HG03095 (cell line): ENCODE data around the gene CAPN7.
"Not testable (repeated sequence)": the region's sequence is repeated elsewhere in the genome, so short reads cannot be mapped to it uniquely, and the experiment has no call there.

Source experiments
- ATAC-seq: cut with Tn5 transposase; IDR thresholded peaks from one replicate; pipeline ENCODE4 v1.9.1; 2021; ENCODE audit warnings: moderate library complexity; ENCODE audit not compliant: unreplicated experiment

Gene CAPN7

DNA sequence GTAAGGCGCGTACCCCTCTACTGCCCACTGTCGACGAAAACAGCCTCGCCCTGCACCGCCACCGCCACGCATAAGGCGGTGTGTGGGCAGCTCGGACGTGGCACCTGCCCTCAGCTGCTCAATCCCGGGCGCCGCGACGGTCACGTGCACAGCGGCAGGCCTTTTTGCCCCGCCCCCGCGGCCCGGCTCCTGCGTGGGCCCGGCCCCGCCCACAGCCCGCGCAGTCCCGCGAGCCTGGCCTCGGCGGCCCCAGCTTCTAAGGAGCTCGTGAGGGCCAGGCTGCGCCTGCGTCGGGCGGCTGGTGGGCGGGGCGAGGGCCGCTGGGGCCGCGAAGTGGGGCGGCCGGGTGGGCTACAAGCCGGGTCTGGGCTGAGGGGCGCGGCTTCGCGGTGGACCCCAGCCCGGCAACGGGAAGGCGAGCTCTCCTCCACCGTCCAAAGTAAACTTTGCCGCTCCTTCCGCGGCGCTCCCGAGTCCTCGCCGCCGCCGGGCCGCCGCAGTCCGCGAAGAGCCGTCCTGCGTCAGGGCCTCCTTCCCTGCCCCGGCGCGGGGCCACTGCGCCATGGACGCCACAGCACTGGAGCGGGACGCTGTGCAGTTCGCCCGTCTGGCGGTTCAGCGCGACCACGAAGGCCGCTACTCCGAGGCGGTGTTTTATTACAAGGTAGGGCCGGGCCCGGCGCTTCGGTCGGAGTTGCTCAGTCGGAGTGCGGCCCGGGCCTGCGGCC, at the start of gene CAPN7:
Gene CAPN7 (plus strand): TSS at position 313 of the 728 bp plus-strand sequence. CDS start 250 bp downstream, at position 563.
- peak; percentile 84 for ATAC-seq

DNA sequence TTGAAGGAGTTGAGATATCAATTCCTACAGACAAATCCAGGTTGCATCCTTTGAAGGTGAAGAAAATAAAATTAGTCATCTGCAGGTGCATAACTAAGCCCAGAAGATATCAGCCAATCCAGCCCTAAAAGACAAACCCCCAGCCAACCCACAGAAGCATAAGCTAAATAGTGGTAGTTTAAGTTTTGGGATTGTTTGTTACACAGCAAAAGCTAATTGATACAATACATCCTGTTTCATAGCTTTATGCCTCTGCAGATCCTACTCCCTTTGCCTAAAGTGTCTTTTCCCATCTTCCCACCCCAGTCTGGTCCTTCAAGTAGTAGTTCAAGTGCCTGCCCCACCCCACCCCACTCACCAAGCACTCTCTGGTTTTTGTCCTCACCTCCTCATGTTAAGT, 48.6 kb upstream of the CAPN7 start:
- no peak for ATAC-seq

DNA sequence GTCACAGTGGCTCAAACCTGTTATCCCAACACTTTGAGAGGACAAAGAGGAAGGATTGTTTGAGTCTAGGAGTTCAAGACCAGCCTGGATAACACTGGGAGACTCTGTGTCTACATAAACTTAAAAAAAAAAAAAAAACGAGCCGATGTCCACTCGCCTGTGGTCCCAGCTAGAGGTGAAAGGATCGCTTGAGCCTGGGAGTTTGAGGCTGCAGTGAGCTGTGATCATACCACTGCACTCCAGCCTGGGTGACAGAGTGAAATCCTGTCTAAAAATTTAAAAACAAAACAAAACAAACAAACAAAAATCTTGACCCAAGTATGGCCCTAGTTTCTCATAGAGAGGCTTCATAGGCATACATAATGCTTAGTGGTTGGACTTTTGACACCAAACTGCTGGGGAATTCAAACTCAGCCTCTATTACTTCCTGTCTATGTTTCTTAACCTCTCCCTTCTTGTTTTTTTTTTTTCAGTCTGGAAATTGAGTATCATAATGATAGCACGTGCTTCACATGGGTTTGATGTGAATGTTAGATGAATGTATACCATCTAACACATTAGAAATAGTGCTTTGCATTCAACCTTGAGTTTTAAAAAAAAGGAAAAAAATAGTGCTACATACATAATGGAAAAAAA, 46.4 kb upstream of the CAPN7 start:
- ATAC-seq: no peak

DNA sequence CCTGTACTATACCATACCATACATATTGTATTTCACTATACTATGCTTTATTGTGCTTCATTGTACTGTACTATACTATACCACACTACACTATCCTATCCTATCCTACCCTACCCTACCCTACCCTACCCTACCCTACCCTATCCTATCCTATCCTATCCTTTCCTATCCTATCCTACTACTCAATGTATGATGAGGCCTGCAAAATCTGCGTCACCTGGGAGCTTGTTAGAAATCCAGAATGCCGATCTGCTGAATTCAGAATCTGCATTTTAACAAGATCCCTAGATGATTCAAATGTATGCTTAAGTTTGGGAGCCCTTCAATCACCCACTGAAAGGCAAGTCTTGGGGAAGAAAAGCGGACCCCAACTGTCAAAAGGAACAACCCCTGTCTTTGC, 45.4 kb upstream of the CAPN7 start:
- ATAC-seq: no peak

DNA sequence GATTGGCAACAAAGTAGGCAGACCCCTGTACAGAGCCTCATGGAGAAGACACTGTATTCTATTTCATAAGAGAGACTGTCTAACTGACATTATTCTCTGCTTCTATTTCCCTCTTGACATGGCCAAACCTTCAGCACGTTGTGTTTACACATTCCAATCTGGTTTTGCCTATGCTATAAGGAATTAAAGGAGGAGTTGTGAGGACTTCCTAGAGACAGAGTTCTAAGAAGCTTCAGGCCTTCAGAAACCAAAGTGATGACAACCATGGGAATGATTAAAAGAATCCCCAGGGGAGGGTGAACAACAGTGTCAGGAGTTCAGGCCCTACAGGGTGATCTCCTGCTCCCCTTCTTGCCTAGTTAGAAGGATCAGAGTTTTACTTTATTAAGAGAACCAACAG, 44.9 kb upstream of the CAPN7 start:
- no peak for ATAC-seq

DNA sequence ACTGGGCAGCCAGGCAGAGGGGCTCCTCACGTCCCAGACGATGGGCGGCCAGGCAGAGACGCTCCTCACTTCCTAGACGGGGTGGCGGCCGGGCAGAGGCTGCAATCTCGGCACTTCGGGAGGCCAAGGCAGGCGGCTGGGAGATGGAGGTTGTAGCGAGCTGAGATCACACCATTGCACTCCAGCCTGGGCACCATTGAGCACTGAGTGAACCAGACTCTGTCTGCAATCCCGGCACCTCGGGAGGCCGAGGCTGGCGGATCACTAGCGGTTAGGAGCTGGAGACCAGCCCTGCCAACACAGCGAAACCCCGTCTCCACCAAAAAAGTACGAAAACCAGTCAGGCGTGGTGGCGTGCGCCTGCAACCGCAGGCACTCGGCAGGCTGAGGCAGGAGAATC, 42.4 kb upstream of the CAPN7 start:
- not testable (repeated sequence) for ATAC-seq

DNA sequence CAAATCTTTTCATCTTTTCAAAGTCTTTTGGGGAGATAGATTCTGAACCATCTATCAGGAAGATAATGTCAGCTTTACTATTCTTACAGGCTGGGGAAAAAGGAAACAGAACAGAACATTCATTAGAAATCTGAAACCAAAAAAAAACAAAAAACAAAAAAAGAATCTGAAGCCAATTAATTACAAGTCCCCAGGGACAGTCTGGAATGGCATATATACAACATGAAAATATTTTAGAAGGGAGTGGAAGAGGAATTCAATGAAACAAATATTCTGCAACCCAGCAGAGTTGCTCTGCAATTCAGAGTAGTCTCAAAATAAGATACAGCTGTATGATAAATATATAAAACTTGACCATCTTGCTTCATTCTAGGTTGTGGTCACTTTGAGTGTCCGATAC, 41.7 kb upstream of the CAPN7 start:
- no peak for ATAC-seq

DNA sequence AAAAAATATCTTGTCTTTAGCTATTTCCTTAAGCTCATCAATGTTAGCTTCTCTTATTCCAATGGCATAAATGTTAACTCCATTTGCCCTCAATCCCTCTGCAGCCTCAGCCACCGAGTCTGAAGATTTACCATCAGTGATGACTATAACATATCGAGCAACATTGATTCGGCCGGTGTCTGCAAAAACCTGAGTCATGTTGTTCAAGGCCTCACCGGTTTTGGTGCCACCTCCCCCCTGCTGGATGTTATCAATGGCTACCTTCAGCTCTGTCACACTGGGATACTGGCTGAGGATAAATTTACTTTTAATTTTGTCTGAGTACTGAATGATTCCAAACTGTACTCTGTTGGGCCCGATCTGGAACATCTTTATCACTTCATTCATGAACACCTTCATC, 41.0 kb upstream of the CAPN7 start:
- ATAC-seq: no peak

DNA sequence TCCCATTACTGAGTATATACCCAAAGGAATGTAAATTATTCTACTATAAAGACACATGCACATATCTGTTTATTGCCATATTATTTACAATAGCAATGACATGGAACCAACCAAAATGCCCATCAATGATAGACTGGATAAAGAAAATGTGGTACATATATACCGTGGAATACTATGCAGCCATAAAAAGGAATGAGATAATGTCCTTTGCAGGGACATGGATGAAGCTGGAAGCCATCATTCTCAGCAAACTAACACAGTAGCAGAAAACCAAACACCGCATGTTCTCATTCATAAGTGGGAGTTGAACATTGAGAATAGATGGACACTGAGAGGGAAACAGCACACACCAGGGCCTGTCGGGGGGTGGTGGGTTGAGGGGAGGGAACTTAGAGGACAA, 39.7 kb upstream of the CAPN7 start:
- ATAC-seq: not testable (repeated sequence)

DNA sequence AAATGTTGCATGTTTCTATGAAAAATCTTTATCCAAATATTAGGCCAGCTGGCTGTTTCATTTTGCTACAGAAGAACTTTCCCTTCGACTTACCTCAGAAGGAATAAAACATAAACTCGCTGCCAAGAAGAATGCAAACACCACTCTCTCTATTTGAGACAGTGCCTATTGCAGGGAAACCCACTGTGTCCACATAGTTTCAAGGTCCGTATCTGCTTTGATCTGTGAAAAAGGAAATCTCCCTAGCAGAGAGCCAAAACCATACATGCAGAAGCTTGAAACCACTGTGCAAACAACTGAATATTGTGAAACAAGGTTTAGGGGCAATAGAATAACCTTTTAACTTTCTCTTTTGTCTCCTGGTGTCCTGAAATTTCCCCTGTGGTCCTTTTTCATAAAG, 35.0 kb upstream of the CAPN7 start:
- no peak for ATAC-seq

DNA sequence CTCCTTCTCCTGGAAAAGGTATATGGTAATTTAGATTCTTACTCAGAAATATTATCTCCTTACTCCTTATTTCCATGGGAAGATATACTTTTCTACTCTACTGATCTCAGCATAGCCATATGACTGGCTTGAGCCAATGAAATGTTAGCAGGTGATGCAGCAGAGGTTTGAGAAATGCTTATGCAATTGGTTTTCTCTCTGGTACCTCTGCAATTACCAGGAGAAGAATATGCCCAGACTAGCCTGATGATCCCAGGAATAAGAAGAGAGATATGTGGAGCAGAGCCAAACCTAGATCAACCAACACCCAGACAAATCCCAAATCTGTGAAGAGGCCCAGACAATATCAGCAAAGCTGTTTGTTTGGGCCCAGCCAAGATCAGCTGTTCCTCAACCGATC, 33.2 kb upstream of the CAPN7 start:
- ATAC-seq: no peak

DNA sequence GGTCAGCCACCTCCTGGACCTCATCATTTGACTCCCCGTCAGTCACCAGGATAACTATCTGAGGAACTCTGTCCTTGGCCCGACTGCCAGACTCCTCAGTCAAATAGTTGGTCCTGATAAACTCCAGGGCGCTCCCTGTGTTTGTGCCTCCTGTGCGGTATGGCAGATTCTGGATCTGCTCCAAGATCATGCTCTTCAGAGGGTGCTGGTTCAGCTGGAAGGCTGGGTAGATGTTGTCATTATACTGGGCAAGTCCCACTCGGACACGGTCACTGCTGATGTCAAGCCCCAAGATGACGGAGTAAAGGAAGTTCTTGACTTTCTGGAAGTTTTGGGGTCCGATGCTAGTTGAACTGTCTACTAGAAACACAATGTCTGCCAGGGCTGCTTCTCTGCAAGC, 31.1 kb upstream of the CAPN7 start:
- ATAC-seq: no peak

DNA sequence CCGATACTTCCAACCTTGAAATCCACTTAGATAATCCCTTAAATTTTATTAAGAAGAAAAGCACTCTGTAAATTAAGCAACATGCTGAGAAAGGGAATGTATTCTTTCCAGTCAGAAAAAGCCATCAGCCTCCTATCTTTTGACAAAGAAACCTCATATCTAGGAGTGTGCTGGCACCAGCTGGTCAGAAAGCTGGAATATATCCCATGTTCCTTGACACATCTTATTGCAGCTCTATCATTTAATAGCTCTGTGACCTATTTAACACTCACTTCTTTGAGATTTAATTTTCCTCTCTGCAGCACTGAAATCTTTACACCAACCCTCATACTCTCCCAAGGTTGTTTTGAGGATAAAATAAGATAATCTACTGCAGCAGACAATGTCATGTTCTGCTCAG, 30.4 kb upstream of the CAPN7 start:
- no peak for ATAC-seq

DNA sequence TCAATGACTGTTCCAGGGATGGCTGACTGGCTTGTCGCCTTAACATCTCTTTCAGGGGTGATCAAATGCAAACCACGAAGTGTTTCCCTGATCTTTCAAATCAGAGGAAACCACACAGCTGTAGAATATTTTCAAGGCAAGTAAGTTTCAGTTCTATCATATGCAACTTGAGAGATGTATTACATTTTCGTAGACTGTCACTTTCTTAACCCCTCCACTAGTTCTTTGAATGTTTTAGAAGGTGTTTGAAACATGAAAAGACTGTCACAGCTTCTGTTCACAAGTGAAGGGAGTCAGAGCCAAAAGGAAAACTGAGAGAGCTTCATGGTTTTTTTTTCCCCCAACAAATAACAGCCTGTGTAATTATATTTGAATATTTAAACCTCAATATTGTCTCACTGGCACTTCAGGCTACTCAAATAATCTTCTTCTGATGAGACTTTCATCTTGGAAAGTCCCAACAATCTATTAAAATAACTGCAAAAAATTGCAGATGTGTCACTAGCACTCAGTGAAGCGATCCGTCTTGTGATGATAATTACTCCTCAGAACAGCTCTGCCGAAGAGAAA, 25.9 kb upstream of the CAPN7 start:
- ATAC-seq: peak; percentile 72

DNA sequence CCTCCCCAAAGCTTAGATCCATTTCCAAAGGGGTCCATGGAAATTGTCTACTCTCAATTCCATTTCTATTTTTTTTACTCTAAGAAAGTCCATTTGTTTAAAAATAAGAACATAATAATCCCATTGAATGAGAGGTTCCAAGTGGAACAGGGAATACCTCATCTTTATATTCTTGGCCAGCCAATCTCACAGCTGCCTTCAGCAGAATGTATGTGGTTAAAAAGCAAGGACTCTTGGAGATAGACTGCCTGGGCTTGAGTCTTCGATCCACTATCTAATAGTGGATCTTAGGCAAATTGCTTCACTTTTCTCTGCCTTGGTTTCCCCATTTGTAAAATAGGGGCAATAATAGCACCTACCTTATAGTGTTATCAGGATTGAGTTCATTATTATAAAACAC, 24.5 kb upstream of the CAPN7 start:
- no peak for ATAC-seq

DNA sequence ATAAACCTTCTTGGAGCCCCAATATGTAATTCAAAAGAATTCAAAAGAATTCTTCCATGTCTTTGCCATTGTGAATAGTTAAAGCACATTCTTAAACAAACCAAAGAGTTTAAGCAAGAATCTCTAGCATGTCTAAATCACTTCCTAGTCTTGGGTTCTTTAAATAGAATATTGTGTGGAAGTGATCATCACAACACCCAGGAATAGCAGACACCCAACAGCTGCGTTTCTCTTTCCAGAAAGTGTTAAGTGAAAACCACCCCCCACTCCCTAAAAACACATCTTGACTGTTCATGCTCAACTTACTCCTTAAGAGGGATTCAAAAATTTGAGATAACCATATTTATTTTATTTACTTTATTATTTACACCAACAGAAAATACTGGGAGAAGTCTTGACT, 24.1 kb upstream of the CAPN7 start:
- ATAC-seq: no peak

DNA sequence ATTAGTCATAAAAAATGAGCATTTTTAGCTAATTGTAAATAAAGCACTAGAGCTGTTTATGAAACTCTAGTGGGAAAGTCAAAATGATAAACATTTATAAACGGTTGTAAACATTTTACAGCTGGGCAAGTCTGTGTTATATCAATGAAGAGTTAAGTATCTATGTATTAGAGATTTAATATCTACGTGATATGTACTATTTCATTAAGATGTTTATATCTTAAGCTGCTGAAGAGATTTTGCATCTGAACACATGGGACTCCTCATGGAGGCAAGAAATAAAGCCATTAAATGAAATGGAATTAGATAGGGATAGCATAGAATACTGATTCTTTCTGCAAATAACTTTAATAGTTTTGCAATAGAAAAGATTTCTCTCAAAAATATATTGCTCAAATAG, 23.0 kb upstream of the CAPN7 start:
- ATAC-seq: no peak

DNA sequence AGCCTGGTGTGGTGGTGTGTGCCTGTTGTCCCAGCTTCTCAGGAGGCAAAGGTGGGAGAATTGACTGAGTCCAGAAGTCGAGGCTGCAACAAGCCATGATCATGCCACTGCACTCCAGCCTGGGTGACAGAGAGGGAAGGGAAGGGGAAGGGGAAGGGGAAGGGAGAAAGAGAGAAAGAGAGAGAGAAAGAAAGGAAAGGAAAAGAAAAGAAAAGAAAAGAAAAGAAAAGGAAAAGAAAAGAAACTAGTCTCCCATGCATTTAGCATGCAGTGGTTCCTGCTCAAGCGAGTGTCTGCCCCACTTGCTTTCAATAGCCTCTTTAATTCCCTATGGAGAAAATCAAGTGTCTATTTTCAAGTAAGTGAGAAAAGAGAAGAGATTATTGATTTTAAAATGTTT, 20.6 kb upstream of the CAPN7 start:
- ATAC-seq: no peak

DNA sequence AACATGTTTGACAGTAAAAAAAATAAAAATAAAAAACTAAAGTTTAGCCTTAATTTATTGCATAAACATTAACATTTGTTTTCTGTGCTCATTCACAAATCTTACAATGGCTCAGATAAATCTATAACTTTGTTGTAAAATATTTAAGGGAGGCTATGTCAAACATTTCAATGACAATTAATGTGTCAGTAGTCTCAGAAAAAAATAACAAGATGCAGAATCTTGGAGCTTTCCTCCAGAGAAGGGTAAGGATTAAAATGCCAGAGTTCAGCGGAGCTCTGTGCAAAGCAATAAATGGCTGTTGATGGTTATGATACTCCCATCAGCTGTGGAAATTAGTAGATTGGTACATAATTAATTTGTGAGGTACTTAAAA, 20.0 kb upstream of the CAPN7 start:
- ATAC-seq: no peak

DNA sequence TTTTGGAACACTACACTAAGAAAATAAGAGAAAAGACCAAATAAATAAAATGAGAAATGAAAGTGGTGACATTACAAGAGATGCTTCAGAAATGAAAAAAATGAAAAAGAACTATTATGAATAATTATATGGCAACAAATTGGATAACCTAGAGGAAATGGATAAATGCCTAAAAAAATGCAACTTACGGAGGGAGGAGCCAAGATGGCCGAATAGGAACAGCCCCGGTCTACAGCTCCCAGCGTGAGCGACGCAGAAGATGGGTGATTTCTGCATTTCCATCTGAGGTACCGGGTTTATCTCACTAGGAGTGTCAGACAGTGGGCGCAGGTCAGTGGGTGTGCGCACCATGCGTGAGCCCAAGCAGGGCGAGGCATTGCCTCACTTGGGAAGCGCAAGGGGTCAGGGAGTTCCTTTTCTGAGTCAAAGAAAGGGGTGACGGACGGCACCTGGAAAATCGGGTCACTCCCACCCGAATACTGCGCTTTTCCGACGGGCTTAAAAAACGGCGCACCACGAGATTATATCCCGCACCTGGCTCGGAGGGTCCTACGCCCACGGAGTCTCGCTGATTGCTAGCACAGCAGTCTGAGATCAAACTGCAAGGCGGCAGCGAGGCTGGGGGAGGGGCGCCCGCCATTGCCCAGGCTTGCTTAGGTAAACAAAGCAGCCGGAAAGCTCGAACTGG, 19.4 kb upstream of the CAPN7 start:
- not testable (repeated sequence) for ATAC-seq

DNA sequence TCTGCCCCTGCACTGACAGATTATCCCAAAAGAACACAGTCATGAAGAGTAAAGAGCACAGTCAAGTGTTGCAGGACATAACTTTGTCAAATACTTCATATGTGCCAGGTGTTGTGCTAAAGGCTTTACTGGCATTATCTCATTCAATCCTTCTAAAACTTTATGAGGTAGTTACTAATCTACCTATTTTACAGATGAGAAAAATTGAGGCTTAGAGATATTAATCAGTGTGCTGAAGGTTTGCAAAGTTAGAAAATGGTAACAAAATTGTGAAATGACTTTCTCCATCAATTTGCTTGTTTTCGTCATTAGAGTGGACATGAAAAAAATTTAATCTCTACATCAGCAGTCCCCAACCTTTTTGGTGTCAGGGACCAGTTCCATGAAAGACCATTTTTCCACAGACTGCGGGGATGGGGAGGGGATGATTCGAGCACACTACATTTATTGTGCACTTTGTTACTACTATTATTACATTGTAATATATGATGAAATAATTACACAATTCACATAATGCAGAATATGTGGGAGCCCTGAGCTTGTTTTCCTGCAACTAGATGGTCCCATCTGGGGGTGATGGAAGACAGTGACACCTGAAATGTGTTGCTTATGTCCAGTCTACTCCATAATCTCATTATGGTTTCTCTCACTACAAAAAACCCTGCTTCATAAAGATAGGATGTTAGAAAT, 8.6 kb upstream of the CAPN7 start:
- no peak for ATAC-seq
